Activated CD4-positive, CD25-positive, alpha-beta regulatory T cell treated with anti-CD3 and anti-CD28 coated beads, Interleukin-2, amount 50 U/mL, for 72 hours (primary cell): ENCODE data around the gene IKZF4.
"Not testable (repeated sequence)": the region's sequence is repeated elsewhere in the genome, so short reads cannot be mapped to it uniquely, and the experiment has no call there.

Experiments
- DNase-seq: peaks from one replicate; pipeline ENCODE4 v3.0.0; 2021

IKZF4 gene

GRCh38 chr12:55999999-56000540 is 20.8 kb upstream of the IKZF4 start:
- not testable (repeated sequence) for DNase-seq

- DNase-seq: no peak
These were observed 19.2 kb upstream of the IKZF4 start for GRCh38 chr12:56001487-56002100.

- not testable (repeated sequence) for DNase-seq
These were observed 17.5 kb upstream of the IKZF4 start for GRCh38 chr12:56003376-56003775.

- DNase-seq: no peak
These were observed 16.6 kb upstream of the IKZF4 start for GRCh38 chr12:56004211-56004610.

- DNase-seq: peak; percentile 65
These were observed 13.0 kb upstream of the IKZF4 start for GRCh38 chr12:56007564-56008559.

GRCh38 chr12:56010111-56010570 is 10.7 kb upstream of the IKZF4 start:
- no peak for DNase-seq

- no peak for DNase-seq
These were observed 9.2 kb upstream of the IKZF4 start for GRCh38 chr12:56011509-56012090.

- DNase-seq: no peak
These were observed 7.4 kb upstream of the IKZF4 start for GRCh38 chr12:56013482-56013881.

- no peak for DNase-seq
These were observed 6.6 kb upstream of the IKZF4 start for GRCh38 chr12:56014205-56014604.

GRCh38 chr12:56017181-56017580 is 3.7 kb upstream of the IKZF4 start:
- no peak for DNase-seq

GRCh38 chr12:56018356-56018755 is 2.5 kb upstream of the IKZF4 start:
- no peak for DNase-seq

GRCh38 chr12:56021889-56022497 is 1.1 kb downstream of the IKZF4 start:
- no peak for DNase-seq

- DNase-seq: no peak
These were observed 7.8 kb downstream of the IKZF4 start for GRCh38 chr12:56028511-56029165.

- no peak for DNase-seq
These were observed 8.3 kb downstream of the IKZF4 start for GRCh38 chr12:56029166-56029519.

GRCh38 chr12:56029666-56030293 is 8.9 kb downstream of the IKZF4 start:
- DNase-seq: no peak

GRCh38 chr12:56031987-56032386 is 11.1 kb downstream of the IKZF4 start:
- DNase-seq: no peak

GRCh38 chr12:56034586-56035332 is 13.9 kb downstream of the IKZF4 start:
- DNase-seq: peak; percentile 55

GRCh38 chr12:56037161-56037560 is 16.3 kb downstream of the IKZF4 start:
- DNase-seq: no peak

- DNase-seq: no peak
These were observed 17.3 kb downstream of the IKZF4 start for GRCh38 chr12:56038022-56038655.

GRCh38 chr12:56040151-56040550 is 19.3 kb downstream of the IKZF4 start:
- no peak for DNase-seq
